Muscle of arm (tissue), 12 donors: Measurements from ENCODE around the gene POLR3GL. TPM values are rescaled to one million over a fixed set of nuclear protein-coding genes. Genes with fewer than 3 reads are reported as not detected.

ENCODE experiments used
- DNase-seq: peaks from one replicate; pipeline ENCODE4 v3.0.0-alpha.2; 2013
- polyA plus RNA-seq, 12 donors: library from polyadenylated mRNA; unstranded; fragments of 120-200 nt; gene quantifications; one replicate each; pipeline ENCODE4 v1.2.1, GENCODE V29; 2013; ENCODE audit not compliant: insufficient read length in 12 of 12

The POLR3GL gene
- polyA plus RNA-seq, 12 donors = 33.2 to 75.0 (median 39.3) TPM; not detected in 1

DNA sequence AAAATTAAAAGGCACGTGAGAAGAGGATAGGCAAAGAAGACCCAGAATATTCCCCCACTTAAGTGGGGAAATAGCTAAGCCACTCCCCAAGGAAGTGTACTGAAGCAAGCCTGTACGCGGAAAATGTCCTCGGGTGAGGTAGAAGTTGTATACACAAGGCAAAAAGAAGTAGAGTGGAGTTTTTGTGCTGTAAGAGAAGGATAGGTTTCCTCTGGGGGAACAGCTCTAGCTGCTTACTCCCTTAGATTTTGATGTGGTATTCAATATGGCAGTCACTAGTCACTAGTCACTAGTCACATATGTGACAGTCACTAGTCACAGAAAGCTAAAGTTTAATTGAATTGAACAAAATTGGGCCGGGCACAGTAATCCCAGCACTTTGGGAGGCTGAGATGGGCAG, 24.3 kb downstream of the POLR3GL start:
- no peak for DNase-seq

DNA sequence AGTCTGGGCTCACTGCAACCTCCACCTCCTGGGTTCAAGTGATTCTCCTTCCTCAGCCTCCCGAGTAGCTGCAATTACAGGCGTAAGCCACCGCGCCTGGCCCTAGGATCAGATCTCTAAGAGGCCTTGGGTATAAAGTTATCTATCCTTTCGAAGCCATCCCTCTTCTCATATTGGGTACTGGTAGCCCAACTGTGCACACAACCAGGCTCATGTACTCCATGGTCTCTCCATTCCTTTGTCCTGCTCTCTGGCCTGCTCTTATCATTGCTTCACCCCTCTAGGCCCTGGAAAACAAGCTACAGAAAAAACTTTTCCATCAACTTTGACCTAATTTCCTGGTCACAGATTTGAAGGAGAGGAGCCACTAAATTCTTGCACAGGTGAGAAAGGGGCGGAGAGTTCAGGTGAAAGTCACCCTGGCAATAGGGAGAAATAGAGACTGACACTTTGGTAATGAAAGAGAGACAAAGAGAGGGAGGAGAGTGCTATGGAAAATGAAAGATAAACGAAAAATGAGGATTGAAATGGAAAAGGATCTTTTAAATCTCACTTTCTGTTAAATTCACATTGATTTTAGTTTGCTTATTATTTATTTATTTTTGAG, 25.9 kb downstream of the POLR3GL start:
- DNase-seq = no peak

DNA sequence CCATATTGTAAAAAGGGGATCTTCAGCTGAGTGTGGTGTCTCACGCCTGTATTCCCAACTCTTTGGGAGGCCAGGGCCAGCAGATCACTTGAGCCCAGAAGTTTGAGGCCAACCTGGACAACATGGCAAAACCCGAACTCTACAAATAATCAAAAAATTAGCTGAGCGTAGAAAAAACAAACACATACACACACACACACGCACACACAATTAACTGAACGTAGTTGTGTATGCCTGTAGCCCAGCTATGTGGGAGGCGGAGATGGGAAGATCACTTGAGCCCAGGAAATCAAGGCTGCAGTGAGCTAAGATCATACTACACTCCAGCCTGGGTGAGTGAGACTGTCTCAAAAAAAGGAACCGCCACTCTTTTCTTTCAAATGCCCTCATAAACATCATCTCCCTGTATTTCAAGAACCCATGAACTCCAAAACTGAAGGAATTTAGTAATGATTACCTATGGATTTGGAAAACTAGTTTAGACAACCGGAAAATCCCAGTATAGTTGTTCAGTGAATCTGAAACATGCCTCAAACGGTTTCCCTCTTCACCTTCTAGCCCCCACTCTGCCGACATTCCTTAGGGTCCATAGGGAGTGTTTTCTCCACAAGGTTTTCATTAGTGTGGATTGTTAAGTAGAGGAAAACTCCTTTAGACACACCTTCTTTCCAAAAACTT, 27.4 kb downstream of the POLR3GL start:
- no peak for DNase-seq

DNA sequence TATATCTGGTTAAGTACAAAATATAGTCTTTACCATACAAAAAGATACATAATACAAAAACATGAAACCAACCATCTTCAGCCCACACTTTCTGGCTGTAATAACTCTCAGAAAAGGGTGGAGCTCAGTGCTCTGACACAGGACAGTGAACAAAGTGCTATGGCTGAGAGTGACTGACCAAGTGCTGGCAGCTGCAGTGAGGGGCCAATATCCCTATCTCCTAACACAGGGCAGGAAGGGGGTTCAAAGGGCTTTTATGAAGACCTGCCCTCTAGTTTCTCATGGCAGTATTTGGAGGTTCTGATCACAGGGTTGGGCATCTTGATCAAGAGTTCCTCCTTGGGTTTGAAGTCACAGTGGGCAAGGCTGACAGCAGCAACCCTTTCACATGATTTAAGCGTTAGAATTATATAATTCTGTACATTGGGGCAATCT, 28.0 kb downstream of the POLR3GL start:
- DNase-seq = no peak

DNA sequence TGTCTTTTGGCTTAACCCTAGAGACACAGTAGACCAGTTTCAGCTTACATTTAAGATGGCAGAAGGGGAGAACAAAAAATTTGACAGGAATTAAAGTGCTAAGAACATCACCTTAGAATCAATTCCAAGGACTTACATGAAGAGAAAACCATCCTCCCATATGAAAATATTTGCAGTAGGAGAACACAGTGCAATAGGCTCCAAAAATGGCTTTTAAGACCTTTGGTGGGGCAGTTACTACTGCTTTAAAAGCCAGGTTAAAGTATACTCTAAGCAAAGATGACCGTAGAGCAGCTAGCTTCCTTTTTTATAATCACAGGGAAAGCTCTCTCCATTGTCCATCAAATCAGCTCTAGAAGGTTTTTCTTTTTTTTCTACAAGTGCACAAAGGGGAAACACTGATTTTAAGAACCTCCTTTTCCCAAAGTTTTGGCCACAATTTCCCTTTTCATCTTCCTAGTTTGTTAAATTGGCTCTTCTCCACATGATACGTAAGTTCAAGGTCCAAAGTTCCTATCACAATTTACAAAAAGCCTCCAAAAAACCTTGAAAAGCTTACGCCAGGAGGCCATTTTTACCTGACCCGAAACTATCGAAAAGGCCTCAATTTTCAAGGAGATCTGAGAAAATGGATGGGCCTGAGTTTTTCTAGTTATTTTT, 28.6 kb downstream of the POLR3GL start:
- no peak for DNase-seq

DNA sequence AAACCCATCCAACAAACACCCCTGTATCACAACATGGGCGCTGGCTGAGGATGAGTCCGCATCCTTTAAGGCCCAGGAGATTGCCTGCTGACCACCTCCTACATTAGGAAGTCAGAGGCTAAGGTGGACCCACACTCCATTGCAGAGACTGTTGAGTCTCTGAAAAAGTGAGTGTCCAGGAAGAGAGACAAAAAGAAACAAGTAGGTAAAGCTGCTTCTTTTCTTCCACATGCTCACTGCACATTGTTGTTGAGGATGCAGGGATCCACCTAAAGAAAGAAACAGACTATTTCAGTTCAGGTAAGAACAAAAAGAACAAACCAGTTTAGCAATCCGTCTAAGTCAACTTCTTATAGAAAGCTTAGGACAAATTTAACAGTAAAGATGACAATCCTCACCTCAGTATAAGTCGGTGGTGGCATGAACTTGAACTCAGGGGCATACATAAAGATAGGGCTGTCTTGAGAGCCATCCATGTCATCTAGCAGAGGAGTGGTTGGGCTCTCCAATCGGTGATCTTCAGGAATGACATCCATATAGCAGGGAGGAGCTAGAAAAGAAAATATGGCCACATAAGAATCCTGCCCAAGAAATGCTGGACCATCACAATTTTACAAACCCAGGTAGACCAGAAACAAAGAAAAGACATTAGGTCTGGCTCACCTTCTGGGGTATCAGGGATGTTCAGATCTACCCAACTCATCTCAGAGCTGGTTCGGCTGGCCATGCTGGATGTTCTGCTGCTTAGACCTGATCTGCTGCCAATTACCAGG, 29.3 kb downstream of the POLR3GL start:
- no peak for DNase-seq

DNA sequence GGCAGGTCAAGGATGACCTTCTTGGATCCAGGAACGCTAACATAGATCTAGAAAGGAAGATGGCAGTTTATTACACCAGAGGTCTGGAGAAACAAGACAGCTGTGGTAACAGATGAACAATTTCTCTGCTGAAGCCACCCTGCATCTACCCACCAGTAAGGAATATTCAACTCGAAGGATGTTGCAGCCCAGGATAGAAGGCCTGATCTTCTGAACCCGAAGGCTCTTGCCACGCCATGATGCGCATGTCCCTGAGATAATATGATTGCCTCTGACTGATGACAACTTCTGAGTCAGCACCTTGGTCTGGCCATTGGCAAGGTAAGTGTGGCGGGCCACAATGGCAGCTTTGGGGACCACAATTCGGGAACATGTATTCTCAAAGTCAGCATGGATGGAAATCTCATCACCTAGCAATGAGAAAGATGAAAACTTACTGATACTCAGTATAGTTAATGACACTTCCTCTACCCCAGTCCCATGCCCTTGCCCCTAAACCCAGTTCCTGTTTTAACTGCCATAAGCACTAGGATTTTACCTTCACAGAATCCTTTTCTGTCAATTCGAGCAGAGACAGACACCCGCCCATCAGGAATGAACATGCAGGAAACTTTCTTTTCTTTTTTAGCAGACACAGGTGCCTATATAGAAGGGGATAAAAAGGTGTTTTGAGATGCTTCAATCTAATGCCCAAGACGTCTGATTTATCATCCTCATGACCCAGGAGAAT, 30.1 kb downstream of the POLR3GL start:
- no peak for DNase-seq

DNA sequence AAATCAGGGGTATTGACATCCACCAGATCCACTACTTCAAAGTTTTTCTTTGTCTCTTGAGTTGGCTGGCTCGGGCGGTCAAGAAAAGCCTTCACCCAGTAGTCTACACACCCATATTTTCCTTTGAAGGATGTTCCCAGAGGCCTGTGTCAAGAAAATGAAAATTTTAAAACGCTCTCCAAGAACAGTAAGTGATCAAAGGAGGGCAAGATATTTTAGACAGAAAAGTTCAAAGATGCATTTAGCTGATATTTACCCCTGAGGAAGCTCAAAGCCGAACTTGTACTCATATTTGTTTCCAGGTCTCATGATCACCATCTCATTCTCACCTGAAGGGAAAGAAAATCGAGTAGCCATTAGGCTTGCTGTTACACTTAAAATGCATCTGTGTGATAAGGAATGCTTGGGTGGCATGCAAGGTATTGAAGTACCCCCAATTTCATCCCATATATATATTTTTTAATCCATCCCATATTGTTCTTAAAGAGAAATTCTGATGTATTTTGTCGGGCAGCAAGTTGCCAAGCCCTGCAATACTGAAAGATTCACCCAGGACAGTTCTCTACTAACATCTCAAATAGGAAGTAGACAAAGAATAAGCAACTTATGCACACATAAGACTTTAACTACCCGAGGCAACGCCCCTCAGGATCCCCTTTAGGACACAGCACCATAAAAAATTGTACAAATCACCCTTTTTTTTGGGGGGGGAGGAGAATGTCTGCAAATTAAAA, 30.8 kb downstream of the POLR3GL start:
- no peak for DNase-seq

DNA sequence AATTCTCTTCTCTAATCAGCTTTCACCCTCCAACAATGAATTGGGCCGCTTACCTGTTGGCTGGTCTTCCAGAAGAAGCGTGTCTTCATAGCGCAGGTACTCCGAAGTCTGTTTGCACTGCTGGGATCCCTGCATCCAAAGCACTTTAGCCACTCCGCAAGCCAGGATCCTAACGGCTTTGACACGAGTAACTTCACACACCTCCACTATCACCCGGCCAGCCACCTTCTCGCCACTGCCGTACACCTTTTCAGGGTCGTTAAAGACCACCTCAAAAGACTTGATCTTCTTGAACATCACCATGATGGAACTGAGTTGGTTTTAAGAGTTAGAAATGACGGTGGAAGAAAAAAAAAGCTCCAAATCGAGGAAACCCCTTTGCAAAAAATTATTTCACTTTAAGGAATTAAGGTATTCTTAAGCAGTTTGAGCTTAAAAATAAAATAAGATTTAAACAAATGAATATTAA, 31.5 kb downstream of the POLR3GL start:
- no peak for DNase-seq

DNA sequence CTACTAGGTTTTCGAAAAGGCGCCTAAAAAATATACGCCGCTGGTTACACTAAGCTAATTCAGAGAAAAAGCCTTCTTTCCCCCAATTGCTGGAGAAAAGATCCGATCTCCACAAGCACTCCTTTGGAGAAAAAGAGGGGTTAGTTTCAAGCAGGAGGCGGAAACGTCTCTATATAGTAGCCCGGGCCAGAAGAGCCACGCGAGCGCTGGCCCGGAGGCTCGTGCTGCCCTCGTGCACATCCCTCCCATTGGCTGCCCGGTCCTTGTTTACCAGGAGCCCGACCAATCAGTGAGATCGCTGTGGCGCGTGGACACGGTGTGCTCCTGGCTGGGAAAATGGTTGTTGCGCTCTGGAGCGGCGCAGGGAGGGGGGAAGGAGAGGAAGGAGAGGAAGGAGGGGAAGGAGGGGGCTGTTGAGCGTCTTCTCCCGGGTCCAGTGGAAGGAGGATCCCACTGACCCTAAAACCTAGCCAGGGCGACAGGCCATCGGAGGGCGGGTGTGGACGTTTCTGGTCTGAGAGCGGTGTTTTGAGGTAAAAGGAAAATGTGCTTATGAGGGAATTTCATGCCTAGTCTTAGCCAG, 32.0 kb downstream of the POLR3GL start, which contains the start of gene TXNIP:
TSS of gene TXNIP (minus strand) at position 147 of the 583 bp plus-strand sequence. CDS start 313 bp downstream, outside the sequence.
- DNase-seq = peak; percentile 99

DNA sequence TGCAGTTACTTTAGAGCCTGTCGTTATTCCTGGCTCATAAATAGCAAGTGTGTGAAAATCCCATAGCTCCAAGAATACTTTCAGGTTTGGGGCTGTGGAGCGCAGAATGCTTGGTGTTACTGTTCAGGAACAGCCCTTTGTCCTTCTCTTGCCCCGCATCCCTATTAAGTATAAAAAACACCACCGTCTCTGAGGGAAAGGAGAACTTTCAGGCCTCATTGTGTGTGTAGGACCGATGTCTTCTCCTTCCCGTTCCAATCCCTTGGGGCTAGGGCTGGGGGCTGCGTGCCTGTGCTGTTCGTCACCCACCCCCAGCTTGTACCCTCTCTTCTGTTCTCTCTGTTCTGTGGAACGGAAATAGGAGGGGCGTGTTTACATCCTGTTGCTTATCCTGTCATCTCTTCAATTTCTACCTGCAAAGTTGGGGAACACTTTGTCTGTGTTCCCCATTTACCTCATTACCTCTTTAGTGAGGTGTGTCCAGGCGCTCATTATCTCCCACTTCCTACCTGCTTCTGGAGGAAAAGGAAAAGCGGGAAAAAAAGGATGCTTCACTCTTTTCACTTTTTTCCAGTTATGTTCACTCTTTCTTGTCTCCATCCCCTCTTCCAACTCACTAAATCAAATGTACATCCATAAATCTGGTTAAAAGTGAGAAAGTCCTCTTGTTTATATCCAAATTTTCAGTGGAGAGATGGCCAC, 32.7 kb downstream of the POLR3GL start:
- DNase-seq = peak; percentile 52

DNA sequence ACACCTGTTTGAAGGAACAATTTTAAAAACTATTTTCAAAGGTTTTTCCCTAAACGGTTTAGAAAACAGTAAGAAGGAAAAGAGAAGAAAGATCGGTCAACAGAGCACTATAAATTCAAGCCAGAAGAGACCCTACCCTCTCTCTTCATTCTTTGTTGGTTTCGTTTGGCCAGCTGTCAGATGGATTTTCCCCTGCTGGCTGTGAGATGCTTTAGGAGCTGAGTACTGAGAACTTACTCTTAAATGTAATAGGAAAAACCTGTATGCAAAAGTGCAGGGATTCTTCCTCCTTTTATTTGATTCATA, 33.2 kb downstream of the POLR3GL start:
- DNase-seq = no peak

DNA sequence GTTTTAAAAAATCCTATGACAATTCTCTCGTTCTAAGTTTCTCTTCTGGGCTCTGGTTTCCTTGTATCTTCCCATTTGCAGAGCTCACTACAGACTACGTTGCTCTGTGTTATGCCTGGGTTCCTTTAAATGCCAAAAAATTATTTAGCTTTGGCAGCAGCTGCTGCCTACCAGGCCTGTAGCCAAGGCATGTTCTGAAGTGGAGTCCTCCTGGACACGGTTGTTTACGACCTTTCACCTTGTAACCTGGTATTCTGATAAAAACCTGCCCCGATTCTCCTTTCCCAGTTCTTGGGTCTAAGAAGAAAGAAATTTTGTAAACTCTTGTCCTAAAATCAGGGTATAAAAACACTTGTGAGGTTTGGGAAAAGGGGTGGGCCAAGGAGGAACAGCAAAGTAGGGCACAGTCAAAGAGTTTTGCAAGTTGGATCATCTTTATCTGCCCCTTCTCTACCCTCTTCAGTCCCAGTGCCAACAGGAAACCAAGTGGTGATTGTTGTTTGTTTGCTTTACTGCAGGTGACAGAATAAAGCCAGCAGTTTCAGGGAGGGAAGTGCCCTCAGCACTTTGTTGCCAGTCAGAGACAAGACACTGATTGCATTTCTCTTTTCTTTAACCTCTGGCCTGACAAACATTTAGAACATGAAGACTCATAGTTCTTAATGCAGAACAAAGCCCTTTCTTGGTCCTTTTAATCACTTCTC, 35.0 kb downstream of the POLR3GL start:
- DNase-seq = no peak

DNA sequence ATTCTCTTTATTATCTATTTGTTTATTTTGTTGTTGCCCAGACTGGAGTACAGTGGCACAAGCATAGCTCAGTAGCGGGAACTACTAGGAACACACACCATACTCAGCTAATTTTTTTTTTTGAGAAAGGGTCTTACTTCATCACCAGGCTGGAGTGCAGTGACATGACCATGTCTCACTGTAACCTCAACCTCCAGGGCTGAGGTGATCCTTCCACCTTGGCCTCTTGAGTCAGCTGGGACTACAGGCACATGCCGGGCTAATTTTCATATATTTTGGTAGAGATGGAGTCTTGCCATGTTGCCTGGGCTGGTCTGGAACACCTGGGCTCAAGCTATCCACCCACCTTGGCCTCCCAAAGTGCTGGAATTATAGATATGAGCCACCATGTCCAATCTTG, 37.2 kb downstream of the POLR3GL start:
- DNase-seq = no peak

DNA sequence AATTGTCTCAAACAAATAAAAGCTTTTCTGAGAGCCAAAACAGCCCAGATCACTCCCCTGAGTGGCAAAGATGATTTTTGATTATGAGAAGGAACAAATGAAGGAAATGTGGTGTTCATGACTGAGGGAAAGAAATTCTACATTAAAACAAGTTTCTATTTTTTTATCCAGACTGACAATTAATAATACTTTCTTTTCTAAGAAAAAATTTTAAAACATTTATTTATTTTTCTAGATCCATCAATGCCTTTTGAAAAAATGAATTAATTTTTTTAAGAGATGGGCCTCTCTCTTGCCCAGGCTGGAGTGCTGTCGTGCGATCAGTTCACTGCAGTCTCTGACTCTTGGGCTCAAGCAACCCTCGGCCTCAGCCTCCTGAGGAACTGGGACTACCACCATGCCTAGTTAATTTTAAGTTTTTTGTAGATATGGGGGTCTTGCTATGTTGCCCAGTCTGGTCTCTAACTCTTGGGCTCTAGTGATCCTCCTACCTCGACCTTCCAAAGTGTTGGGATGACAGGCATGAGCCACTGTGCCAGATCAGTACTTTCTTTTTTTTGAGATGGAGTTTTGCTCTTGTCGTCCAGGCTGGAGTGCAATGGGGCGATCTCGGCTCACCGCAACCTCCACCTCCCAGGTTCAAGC, 43.1 kb downstream of the POLR3GL start:
- no peak for DNase-seq

DNA sequence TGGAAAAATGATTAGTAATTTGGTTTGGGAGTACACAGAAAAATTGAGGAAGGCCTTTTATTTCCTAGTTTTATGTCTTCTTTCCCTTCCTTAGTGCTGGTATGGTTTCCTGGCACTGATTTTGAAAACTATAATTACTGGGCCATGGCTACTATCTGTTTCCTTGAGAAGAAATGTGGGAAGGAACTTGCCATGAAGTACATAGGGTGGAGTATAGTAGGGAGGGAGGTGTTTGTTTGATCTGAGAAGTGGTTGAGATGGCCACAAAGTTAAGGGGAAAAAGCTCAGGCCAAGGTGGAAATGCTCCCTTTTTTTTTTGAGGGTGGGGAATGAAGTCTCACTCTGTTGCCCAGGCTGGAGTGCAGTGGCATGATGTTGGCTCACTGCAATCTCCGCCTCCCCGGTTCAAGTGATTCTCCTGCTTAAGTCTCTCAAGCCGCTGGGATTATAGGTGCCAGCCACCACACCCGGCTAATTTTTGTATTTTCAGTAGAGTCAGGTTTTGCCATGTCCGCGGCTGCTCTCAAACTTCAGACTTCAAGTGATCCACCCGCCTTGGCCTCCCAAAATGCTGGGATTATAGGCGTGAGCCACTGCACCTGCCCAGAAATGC, 45.7 kb downstream of the POLR3GL start:
- no peak for DNase-seq

DNA sequence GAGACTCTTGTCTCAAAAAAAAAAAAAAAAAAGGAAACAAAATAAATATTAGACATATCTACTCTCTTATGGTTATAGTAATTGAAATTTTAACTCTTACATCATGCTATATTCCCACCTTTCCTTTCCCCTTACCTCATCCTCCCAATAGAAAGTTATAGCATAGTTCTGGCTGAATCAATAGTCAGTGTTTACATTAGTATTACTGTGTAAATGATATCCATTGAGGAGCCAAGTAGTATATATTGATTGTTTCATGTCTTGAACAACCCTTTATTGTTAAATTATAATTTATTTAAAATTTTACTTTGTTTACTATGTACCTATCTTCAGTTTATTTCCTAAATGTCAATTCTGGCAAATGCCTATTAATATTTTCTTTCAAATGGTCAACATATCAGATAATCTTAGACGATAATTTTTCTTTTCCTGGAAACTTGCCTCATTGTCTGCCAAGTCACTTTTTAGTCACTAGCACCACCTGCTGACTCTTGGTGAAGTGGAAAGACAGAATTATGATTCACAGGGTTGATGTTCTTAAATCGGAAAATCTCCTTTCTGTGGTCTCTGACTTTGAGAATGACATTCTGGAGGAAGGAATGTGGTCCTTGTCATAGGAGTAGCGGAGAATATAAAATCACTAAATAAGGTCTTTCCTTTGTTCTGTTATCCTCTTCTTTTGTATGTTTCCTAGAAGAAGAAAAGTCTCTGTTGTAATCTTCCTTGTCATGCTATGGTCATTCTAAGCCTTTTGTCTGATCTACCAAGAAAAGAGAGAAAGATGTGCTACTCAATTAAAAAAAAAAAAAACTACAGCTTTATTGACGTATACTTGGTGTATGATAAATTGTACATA, 48.4 kb downstream of the POLR3GL start:
- DNase-seq = peak; percentile 77
